Osteoblast (primary cell): Measurements from ENCODE around the gene TBKBP1. TPM values are rescaled to one million over a fixed set of nuclear protein-coding genes. Genes with fewer than 3 reads are reported as not detected.

ENCODE experiments used
- DNase-seq: peaks from one replicate; pipeline ENCODE4 v3.0.0; 2011; ENCODE audit warnings: low spot score, mixed read lengths; ENCODE audit not compliant: insufficient read length; ENCODE audit errors: missing footprints
- H2AFZ ChIP-seq: 2 replicates; pipeline ENCODE4 v1.6.0; 2011; ENCODE audit warnings: mild to moderate bottlenecking, low read length
- H3K27ac ChIP-seq: 2 replicates; pipeline ENCODE4 v1.5.1; 2011; ENCODE audit warnings: mild to moderate bottlenecking, low read depth, low read length, moderate library complexity
- H3K27me3 ChIP-seq: 2 replicates; pipeline ENCODE4 v1.6.0; 2012; ENCODE audit warnings: mild to moderate bottlenecking, control low read depth, inconsistent platforms, low read length, moderate library complexity; ENCODE audit not compliant: insufficient read depth
- H3K36me3 ChIP-seq: 2 replicates; pipeline ENCODE4 v1.5.1; 2011; ENCODE audit warnings: mild to moderate bottlenecking, low read length, control low read depth, moderate library complexity; ENCODE audit not compliant: insufficient read depth
- H3K4me1 ChIP-seq: 2 replicates; pipeline ENCODE4 v1.5.1; 2011; ENCODE audit warnings: mild to moderate bottlenecking, low read length, control low read depth, moderate library complexity; ENCODE audit not compliant: insufficient read depth
- H3K4me2 ChIP-seq: 2 replicates; pipeline ENCODE4 v1.6.0; 2011; ENCODE audit warnings: mild to moderate bottlenecking, low read length; ENCODE audit not compliant: insufficient read depth
- H3K4me3 ChIP-seq: fragments of 200-600 bp; sonication (generic); 3 replicates; pipeline ENCODE4 v1.5.1; 2012; ENCODE audit warnings: mild to moderate bottlenecking, low read length, inconsistent platforms; ENCODE audit not compliant: insufficient read depth
- H3K79me2 ChIP-seq: 2 replicates; pipeline ENCODE4 v1.6.0; 2012; ENCODE audit warnings: mild to moderate bottlenecking, low read length, control low read depth, inconsistent platforms; ENCODE audit not compliant: insufficient read depth
- H3K9me3 ChIP-seq: 2 replicates; pipeline ENCODE4 v1.5.1; 2011; ENCODE audit warnings: low read depth, low read length, control low read depth
- H4K20me1 ChIP-seq: 2 replicates; pipeline ENCODE4 v1.6.0; 2012; ENCODE audit warnings: mild to moderate bottlenecking, low read length, control low read depth; ENCODE audit not compliant: insufficient read depth
- total RNA-seq: library from RNA; depleted of rRNA; stranded (reverse); fragments of >200 nt; gene quantifications from 2 replicates; pipeline ENCODE4 v1.2.3, GENCODE V29; 2012
- TF ChIP-seq, protein P1 (sequence below): IDR thresholded peaks from 2 replicates; pipeline ENCODE4 v1.5.1; 2011; ENCODE audit warnings: mild to moderate bottlenecking, low read depth, low read length, moderate library complexity; ENCODE audit errors: extremely low read depth

Gene TBKBP1
- total RNA-seq, 1 donor: 11.9 TPM

DNA sequence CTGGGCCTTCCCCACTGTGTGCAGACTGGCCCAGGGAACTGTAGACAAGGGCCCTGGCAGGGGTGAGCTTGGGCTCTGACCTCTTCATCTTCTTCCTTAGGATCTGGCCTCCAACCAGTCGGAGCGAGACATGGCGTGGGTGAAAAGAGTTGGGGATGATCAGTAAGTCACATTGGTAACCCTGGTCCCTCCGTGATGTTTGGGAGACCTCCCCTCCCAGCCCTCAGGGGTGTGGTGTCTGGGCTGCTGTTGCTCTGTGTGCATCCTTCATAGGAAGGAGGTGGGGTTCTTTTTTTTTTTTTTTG lies 5.5 kb downstream of the TBKBP1 start:
- H3K27me3 ChIP-seq: no peaks in the 10 kb centered on the region
- no peaks in the 10 kb centered on the region for H3K9me3 ChIP-seq
- TF ChIP-seq, protein P1, sequence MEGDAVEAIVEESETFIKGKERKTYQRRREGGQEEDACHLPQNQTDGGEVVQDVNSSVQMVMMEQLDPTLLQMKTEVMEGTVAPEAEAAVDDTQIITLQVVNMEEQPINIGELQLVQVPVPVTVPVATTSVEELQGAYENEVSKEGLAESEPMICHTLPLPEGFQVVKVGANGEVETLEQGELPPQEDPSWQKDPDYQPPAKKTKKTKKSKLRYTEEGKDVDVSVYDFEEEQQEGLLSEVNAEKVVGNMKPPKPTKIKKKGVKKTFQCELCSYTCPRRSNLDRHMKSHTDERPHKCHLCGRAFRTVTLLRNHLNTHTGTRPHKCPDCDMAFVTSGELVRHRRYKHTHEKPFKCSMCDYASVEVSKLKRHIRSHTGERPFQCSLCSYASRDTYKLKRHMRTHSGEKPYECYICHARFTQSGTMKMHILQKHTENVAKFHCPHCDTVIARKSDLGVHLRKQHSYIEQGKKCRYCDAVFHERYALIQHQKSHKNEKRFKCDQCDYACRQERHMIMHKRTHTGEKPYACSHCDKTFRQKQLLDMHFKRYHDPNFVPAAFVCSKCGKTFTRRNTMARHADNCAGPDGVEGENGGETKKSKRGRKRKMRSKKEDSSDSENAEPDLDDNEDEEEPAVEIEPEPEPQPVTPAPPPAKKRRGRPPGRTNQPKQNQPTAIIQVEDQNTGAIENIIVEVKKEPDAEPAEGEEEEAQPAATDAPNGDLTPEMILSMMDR: no peak

DNA sequence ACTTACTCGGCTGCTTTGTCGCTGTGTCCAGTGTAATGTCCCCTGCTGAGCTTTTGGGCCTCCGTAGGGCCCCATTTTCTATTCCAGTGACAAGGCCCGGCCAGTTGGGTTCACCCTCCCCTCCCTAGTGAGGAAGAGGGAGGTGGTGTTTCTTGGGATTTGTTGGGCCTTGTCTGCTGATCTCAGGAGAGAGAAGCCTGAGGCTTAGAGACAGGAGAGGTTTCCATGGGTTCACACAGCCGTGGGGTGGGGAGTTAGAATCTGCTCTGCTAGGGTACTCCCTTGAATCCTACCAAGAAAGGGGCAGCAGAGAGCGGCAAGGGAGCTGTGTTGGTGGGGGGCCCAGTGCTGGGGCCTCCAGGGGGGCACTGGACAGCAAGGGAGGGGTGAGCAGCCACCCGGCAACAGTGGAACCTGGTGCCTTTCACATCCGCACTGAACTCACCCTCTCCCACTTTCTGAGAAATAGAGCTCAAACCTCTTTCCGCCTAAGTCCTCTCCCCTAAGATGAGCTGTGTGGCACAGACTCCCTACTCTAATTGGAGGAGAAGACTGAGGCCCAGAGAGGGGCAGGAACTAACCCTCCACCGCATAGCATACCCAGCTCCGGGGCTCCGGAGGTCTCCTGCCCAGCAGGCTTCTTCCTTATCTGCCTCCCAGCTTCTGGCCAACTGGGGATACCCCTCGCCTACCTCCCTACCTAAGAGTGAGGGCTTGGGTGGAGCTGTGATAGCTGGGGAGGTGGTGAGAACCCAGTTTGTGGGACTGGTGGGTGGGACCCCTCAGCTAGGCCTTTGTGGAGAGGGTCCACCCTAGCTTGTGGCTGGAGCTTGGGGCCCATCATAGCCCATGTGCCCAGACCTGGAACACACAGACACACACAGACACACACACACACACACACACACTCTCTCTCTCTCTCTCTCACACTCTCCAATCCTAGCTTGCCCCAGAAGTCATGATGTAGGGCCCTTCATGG lies 6.8 kb downstream of the TBKBP1 start:
- Histone ChIP-seq H3K4me2 (no peak overlapping the region), H3K27me3 (no peaks in the 10 kb centered on the region), H3K36me3 (peaks cover 8% of the 10 kb centered on the region), H3K79me2 (no peaks in the 10 kb centered on the region), H3K9me3 (no peaks in the 10 kb centered on the region), H3K27ac (no peak overlapping the region), H4K20me1 (peaks cover 23% of the 10 kb centered on the region), H3K4me1 (no peaks in the 10 kb centered on the region), H3K4me3 (no peak overlapping the region), H2AFZ (no peak overlapping the region)
- TF ChIP-seq, protein P1: no peak
- peak; percentile 58 for DNase-seq

More for the DNA sequence above, 5.5 kb downstream of the TBKBP1 start:
- peaks cover 7% of the 10 kb centered on the region for H3K4me1 ChIP-seq
- no peak overlapping the region for H3K4me2 ChIP-seq
- H3K4me3 ChIP-seq: no peak overlapping the region
- no peak overlapping the region for H2AFZ ChIP-seq
- no peaks in the 10 kb centered on the region for H3K79me2 ChIP-seq
- no peak overlapping the region for H3K27ac ChIP-seq
- peak; percentile 56 for DNase-seq
- peaks cover 8% of the 10 kb centered on the region for H3K36me3 ChIP-seq
- H4K20me1 ChIP-seq: peaks cover 21% of the 10 kb centered on the region

DNA sequence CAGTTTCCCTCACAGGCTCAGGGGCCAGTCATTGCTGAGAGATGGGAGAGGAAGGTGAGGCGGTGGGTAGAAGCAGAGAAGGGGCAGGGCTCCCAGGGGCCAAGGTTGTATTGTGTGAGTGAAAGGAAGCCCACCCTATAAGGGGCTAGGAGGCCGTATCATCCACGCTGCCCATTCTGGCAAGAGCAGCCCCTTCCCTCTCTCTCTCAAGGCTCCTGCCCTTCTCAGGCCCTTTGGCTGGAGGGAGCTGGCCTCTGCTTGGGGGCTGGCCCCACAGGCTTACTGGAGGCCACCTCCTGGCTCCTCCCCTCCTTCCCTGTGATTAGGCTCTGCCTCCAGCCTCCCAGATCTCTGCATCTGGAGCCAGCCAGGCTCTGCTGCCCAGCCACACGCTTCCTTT lies 7.6 kb downstream of the TBKBP1 start:
- no peak overlapping the region for H3K4me3 ChIP-seq
- H3K4me1 ChIP-seq: no peaks in the 10 kb centered on the region
- peaks cover 8% of the 10 kb centered on the region for H3K36me3 ChIP-seq
- H3K27me3 ChIP-seq: no peaks in the 10 kb centered on the region
- no peaks in the 10 kb centered on the region for H3K79me2 ChIP-seq
- H2AFZ ChIP-seq: no peak overlapping the region
- H4K20me1 ChIP-seq: peaks cover 30% of the 10 kb centered on the region
- H3K4me2 ChIP-seq: no peak overlapping the region
- no peak for DNase-seq
- H3K27ac ChIP-seq: no peak overlapping the region
- H3K9me3 ChIP-seq: no peaks in the 10 kb centered on the region
- TF ChIP-seq, protein P1: no peak

DNA sequence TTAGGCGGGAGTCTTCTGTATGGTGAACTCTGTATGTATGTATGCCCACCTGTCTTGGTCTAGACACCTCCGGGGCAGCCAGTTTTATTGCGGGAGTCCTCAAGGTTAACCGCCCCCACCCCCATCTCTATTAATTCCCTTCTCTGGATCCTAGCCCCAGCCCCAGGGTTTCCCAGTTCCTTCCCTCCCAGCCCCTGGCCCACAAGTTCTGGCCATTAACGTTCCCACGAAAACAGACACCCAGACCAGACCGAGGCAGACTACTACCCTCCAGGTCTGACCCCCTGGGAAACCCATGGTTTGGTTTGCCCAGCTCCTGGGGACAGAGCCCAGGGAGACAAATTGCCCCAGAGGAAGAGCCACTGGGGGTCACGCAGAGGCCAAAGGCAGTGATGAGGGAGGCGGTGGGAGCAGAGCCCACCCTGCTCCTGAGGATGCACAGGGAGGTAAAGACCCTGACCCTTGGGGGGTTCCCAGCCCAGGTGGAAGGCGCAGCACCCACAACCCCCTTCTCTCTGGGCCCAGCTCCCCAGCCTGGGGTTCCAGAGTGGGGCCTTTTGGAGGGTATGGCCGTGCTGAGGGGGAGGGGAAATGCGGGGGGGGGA lies 8.5 kb downstream of the TBKBP1 start:
- Histone ChIP-seq H3K4me2 (no peak overlapping the region), H3K36me3 (peaks cover 8% of the 10 kb centered on the region), H3K9me3 (no peaks in the 10 kb centered on the region), H4K20me1 (peaks cover 37% of the 10 kb centered on the region), H3K27ac (no peak overlapping the region), H3K27me3 (no peaks in the 10 kb centered on the region), H2AFZ (no peak overlapping the region), H3K79me2 (no peaks in the 10 kb centered on the region), H3K4me3 (no peak overlapping the region), H3K4me1 (no peaks in the 10 kb centered on the region)
- TF ChIP-seq, protein P1: no peak
- peak; percentile 60 for DNase-seq
